Fibroblast of lung (primary cell): ENCODE measurements around the gene TYMS. TPM values are rescaled to one million over a fixed set of nuclear protein-coding genes. Genes with fewer than 3 reads are reported as not detected.

Experiments used
- DNase-seq, 2 donors: peaks; one replicate each; pipeline versions ENCODE4 v3.0.0 to v3.0.0-alpha.2; 2010; ENCODE audit warnings: low read depth in 2 of 2
- H2AFZ ChIP-seq: 2 replicates; pipeline ENCODE4 v1.5.1; 2012; ENCODE audit warnings: low read length, control low read depth, inconsistent platforms
- H3K27ac ChIP-seq: 2 replicates; pipeline ENCODE4 v1.5.1; 2011; ENCODE audit warnings: low read length, control low read depth; ENCODE audit not compliant: insufficient read depth
- H3K27me3 ChIP-seq: 2 replicates; pipeline ENCODE4 v1.5.1; 2011; ENCODE audit warnings: mild to moderate bottlenecking, low read length; ENCODE audit not compliant: control insufficient read depth, insufficient read depth
- H3K36me3 ChIP-seq: 2 replicates; pipeline ENCODE4 v1.5.1; 2011; ENCODE audit warnings: low read length; ENCODE audit not compliant: control insufficient read depth, insufficient read depth
- H3K4me1 ChIP-seq: 2 replicates; pipeline ENCODE4 v1.5.1; 2011; ENCODE audit warnings: low read length; ENCODE audit not compliant: control insufficient read depth, insufficient read depth; ENCODE audit errors: extremely low read depth
- H3K4me2 ChIP-seq: 2 replicates; pipeline ENCODE4 v1.5.1; 2011; ENCODE audit warnings: low read length, control low read depth; ENCODE audit not compliant: insufficient read depth; ENCODE audit errors: extremely low read depth
- H3K4me3 ChIP-seq, 4 experiments: fragments of 200-600 bp in 1 of 4; sonication (generic) in 1 of 4; replicated peaks in 1 of 4; 2 replicates each; pipeline ENCODE4 v1.5.1; 2011 to 2016; ENCODE audit warnings: low read length in 4 of 4, low read depth in 3 of 4, mild to moderate bottlenecking in 3 of 4, control low read depth in 2 of 4, inconsistent platforms in 1 of 4, mixed read lengths in 1 of 4; ENCODE audit not compliant: insufficient read depth in 1 of 4; ENCODE audit errors: control extremely low read depth in 1 of 4
- H3K79me2 ChIP-seq: 2 replicates; pipeline ENCODE4 v1.5.1; 2012; ENCODE audit warnings: mild to moderate bottlenecking, low read length, inconsistent platforms; ENCODE audit not compliant: control insufficient read depth, insufficient read depth
- H3K9ac ChIP-seq: 2 replicates; pipeline ENCODE4 v1.5.1; 2011; ENCODE audit warnings: mild to moderate bottlenecking, low read length, control low read depth; ENCODE audit not compliant: insufficient read depth
- H3K9me3 ChIP-seq: 2 replicates; pipeline ENCODE4 v1.5.1; 2012; ENCODE audit warnings: low read depth, low read length; ENCODE audit not compliant: control insufficient read depth, insufficient read depth
- H4K20me1 ChIP-seq: 2 replicates; pipeline ENCODE4 v1.5.1; 2011; ENCODE audit warnings: low read length; ENCODE audit not compliant: control insufficient read depth, insufficient read depth; ENCODE audit errors: extremely low read depth
- CTCF ChIP-seq, 2 donors: IDR thresholded peaks in 1 of 2; conservative IDR thresholded peaks in 1 of 2; 1 replicate in 1 of 2; 2 replicates in 1 of 2; pipeline ENCODE4 v1.5.1; 2011 to 2012; ENCODE audit warnings: low read length in 2 of 2, control low read depth in 1 of 2, inconsistent platforms in 1 of 2, low read depth in 1 of 2, mild to moderate bottlenecking in 1 of 2
- EZH2 ChIP-seq: IDR thresholded peaks from 2 replicates; pipeline ENCODE4 v1.5.1; 2012; ENCODE audit warnings: low read length, control low read depth, mild to moderate bottlenecking; ENCODE audit errors: missing control alignments
- polyA plus RNA-seq, 2 donors: library from polyadenylated mRNA; depleted of rRNA in 1 of 2; stranded (reverse) in 1 of 2; unstranded in 1 of 2; fragments of >200 nt; gene quantifications; 2 replicates each; pipeline ENCODE4 v1.2.1, GENCODE V29; 2011 to 2012; ENCODE audit warnings: missing spikeins in 1 of 2
- total RNA-seq: library from RNA; depleted of rRNA; stranded (reverse); fragments of >200 nt; gene quantifications from 2 replicates; pipeline ENCODE4 v1.2.1, GENCODE V29; 2014

TYMS gene
- total and polyA plus RNA-seq, 2 donors (not counting 1 experiment from before 2014, with no cell fraction given) = 16.8 to 45.4 TPM

GRCh38 chr18:675307-675706 is 17.9 kb downstream of the TYMS start:
- TF ChIP-seq EZH2 (no peak), CTCF (conservative IDR thresholded peaks at IDR 0.05 in 1 of 2, IDR thresholded peaks at IDR 0.05 in 1 of 2; ENCODE audit: low read depth in 1 of 2, low read length in 2 of 2) (no peak)
- Histone ChIP-seq H4K20me1 (no peaks in the 10 kb centered on the region), H3K9me3 (no peaks in the 10 kb centered on the region), H3K36me3 (peaks cover 22% of the 10 kb centered on the region), H3K27me3 (no peaks in the 10 kb centered on the region), H3K4me3 (no peak overlapping the region), H3K4me1 (no peaks in the 10 kb centered on the region), H3K79me2 (no peaks in the 10 kb centered on the region), H3K27ac (no peak overlapping the region), H2AFZ (no peak overlapping the region), H3K9ac (no peak overlapping the region), H3K4me2 (no peak overlapping the region)
- no peak for DNase-seq

DNA sequence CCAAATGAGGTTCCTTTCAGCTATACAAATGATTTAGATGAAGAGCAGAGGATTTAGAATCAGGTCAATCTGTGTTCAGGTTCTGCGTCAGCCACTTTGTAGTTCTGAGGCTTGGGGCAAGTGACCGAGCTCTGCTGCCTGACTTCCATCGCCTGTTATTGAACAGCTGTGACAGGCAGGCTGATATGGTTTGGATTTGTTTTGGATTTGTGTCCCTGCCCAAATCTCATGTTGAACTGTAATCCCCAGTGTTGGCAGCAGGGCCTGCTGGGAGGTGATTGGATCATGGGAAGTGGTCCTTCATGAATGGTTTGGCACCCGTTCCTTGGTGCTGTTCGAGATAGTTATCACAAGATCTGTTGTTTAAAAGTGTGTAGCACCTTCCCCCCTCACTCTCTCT is 18.6 kb downstream of the TYMS start:
- Histone ChIP-seq H3K9ac (no peak overlapping the region), H2AFZ (no peak overlapping the region), H3K4me2 (no peak overlapping the region), H3K27ac (no peak overlapping the region), H3K4me1 (no peaks in the 10 kb centered on the region), H3K9me3 (no peaks in the 10 kb centered on the region), H3K36me3 (peaks cover 18% of the 10 kb centered on the region), H3K79me2 (no peaks in the 10 kb centered on the region), H4K20me1 (no peaks in the 10 kb centered on the region), H3K4me3 (no peak overlapping the region), H3K27me3 (no peaks in the 10 kb centered on the region)
- TF ChIP-seq CTCF (conservative IDR thresholded peaks at IDR 0.05 in 1 of 2, IDR thresholded peaks at IDR 0.05 in 1 of 2; ENCODE audit: low read depth in 1 of 2, low read length in 2 of 2) (no peak), EZH2 (no peak)
- DNase-seq = no peak

DNA sequence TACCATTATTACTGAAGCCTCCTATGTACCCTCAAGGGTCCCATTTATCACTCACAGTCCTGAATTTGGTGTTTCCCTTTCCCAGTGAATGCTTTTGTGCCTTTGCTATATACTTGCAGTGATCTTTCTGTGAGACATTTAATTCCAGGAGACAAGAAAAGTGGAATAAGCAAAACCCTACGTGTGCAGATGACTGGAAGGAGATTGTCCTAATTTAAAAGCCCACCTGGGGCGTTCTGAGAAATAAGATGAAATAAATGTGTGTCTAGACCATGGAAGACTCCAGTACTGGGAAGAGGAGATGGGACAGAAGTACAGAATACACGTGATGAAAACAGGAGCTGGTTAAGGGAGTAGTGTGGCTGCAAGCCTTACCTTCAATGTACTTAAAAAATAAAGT is 19.3 kb downstream of the TYMS start:
- Histone ChIP-seq H3K4me2 (no peak overlapping the region), H3K36me3 (peaks cover 19% of the 10 kb centered on the region), H3K4me1 (no peaks in the 10 kb centered on the region)

More for the DNA sequence above, 19.3 kb downstream of the TYMS start:
- no peak for TF ChIP-seq CTCF (conservative IDR thresholded peaks at IDR 0.05 in 1 of 2, IDR thresholded peaks at IDR 0.05 in 1 of 2; ENCODE audit: low read depth in 1 of 2, low read length in 2 of 2)
- TF ChIP-seq EZH2 = no peak
- H2AFZ ChIP-seq = no peak overlapping the region
- H4K20me1 ChIP-seq = no peaks in the 10 kb centered on the region
- no peak overlapping the region for H3K9ac ChIP-seq
- no peak overlapping the region for H3K27ac ChIP-seq
- H3K4me3 ChIP-seq = no peak overlapping the region
- no peak for DNase-seq
- H3K27me3 ChIP-seq = no peaks in the 10 kb centered on the region
- no peaks in the 10 kb centered on the region for H3K79me2 ChIP-seq
- H3K9me3 ChIP-seq = no peaks in the 10 kb centered on the region
